ENCODE measurements around the gene MYCN.

Gene MYCN

GRCh38 chr2:15986068-15986560 is 45.8 kb downstream of the MYCN start:
- no peak for DNase-seq (ENCODE audit: insufficient read length, low spot score)
- no peak for FAIRE-seq
- TF ChIP-seq CTCF (IDR thresholded peaks at IDR 0.05; ENCODE audit: insufficient read depth, missing control alignments), result no peak

DNA sequence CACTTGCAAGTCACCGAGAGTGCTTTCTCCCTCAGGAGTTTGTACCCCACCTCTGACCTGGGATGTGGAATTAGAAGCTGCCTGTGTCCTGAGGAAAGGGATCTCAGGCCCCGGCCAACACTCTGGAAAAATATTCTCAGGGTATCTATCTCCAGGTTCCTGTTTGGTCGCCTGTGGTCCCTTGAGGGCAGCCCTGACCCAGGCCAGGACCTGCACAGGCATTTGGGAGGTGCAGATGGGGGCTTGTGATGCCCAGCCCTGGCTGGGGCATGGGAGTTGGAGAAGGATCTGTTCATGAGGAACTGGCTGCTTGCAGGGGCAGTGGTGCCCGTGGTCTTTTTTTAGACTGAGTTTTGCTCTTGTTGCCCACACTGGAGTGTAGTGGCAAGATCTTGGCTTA is 46.3 kb downstream of the MYCN start:
- FAIRE-seq (no peak), DNase-seq (ENCODE audit: insufficient read length, low spot score) (no peak)
- no peak for TF ChIP-seq CTCF (IDR thresholded peaks at IDR 0.05; ENCODE audit: insufficient read depth, missing control alignments)

DNA sequence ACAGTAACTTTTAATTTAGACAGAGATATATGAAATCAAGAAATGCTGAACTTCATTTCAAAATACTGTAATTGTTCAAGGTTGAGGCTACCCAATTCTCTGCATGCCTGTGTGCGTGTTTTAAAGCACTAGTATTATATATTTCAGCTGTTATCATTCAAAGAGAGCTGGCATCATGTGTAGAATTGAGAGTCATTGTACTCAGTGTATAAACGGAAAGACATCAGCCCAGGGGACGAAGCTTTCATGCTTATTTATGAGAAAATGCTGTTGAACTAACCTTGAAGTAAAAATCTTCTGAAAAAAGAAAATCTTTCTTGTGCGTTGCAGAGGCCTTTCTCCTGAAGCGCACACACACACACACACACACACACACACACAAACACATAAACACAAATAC is 48.4 kb downstream of the MYCN start:
- FAIRE-seq, result no peak
- no peak for TF ChIP-seq CTCF (IDR thresholded peaks at IDR 0.05; ENCODE audit: insufficient read depth, missing control alignments)
- no peak for DNase-seq (ENCODE audit: insufficient read length, low spot score)

GRCh38 chr2:15989559-15989958 is 49.2 kb downstream of the MYCN start:
- DNase-seq (ENCODE audit: insufficient read length, low spot score), result no peak
- no peak for TF ChIP-seq CTCF (IDR thresholded peaks at IDR 0.05; ENCODE audit: insufficient read depth, missing control alignments)
- no peak for FAIRE-seq

DNA sequence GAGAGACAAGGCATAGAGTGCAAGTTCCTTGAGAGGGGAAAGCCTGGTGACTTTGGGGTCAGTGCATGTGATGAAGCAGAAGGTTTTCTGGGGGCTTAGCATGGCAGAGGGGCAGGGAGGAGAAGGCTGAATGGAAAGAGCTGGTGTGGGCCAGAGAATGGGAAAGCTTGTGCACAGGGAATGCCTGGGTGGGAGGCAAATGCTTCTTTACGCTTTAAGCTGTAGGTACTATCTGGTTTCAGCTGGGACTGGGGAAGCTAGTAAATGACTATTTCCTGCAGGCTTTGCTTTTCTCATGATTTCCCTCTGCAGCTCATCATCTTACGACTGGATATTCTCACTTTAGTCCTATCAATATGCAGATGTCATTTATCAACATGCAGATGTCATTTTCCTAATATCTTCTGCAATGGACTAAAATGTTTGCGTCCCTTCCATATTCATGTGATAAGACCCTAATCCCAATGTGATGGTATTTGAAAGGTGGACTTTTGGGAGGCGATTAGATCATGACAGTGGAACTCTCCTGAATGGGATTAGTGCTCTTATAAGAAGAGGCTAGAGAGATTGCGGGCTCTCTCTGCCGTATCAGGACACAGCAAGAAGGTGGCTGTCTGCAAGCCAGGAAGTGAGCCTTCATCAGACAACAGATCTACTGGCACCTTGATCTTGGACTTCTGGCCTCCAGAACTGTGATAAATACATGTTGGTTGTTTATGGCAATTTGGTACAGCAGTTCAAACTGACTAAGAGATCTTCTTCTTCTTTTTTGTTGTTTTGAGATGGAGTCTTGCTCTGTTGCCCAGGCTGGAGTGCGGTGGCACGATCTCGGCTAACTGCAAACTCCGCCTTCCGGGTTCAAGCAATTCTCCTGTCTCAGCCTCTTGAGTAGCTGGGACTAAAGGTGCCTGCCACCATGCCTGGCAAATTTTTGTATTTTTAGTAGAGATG is 50.1 kb downstream of the MYCN start:
- no peak for DNase-seq (ENCODE audit: insufficient read length, low spot score)
- no peak for FAIRE-seq
- no peak for TF ChIP-seq CTCF (IDR thresholded peaks at IDR 0.05; ENCODE audit: insufficient read depth, missing control alignments)

- TF ChIP-seq CTCF (IDR thresholded peaks at IDR 0.05; ENCODE audit: insufficient read depth, missing control alignments), result no peak
- no peak for FAIRE-seq
- DNase-seq (ENCODE audit: insufficient read length, low spot score), result no peak
Observed at GRCh38 chr2:15991231-15991630, 50.9 kb downstream of the MYCN start.
